H1 (cell line): ENCODE results near the gene CDPF1. TPM values are rescaled to one million over a fixed set of nuclear protein-coding genes. Genes with fewer than 3 reads are reported as not detected.

ENCODE experiments used
- CEBPB ChIP-seq: IDR thresholded peaks from 2 replicates; pipeline ENCODE4 v1.6.1; 2012; ENCODE audit warnings: low read depth, low read length
- EP300 ChIP-seq, 2 experiments: IDR thresholded peaks; 1 replicate in 1 of 2; 2 replicates in 1 of 2; pipeline ENCODE4 v1.6.1; 2011 to 2012; ENCODE audit warnings: low read depth in 2 of 2, low read length in 2 of 2, mild to moderate bottlenecking in 2 of 2, borderline replicate concordance in 1 of 2, inconsistent platforms in 1 of 2, moderate library complexity in 1 of 2
- RFX5 ChIP-seq: IDR thresholded peaks from 2 replicates; pipeline ENCODE4 v1.6.1; 2011; ENCODE audit warnings: low read depth, low read length, improper control_type of control experiment, borderline replicate concordance
- RXRA ChIP-seq: IDR thresholded peaks from 2 replicates; pipeline ENCODE4 v1.6.1; 2011; ENCODE audit warnings: low read depth, mild to moderate bottlenecking, low read length, moderate library complexity; ENCODE audit not compliant: insufficient read depth
- polyA plus RNA-seq, 7 experiments: library from polyadenylated mRNA; depleted of rRNA in 3 of 7; stranded (reverse) in 5 of 7; unstranded in 2 of 7; fragments of >200 nt in 5 of 7; fragments of 200-250 nt in 2 of 7; gene quantifications; 1 replicate in 5 of 7; 2 replicates in 1 of 7; 4 replicates in 1 of 7; pipeline versions ENCODE4 v1.2.1 to v1.2.3, GENCODE V29; 2011 to 2013; ENCODE audit warnings: missing spikeins in 2 of 7, mixed read lengths in 2 of 7
- total RNA-seq: library from RNA; stranded (reverse); fragmentation: NEBNext Ultra II Directional; extraction: Animal tissue kit (Norgen Biotek cat#: 25700); gene quantifications from 2 replicates; pipeline ENCODE4 v1.2.1, GENCODE V29; 2021
- TF ChIP-seq, protein P1 (sequence below), 3 experiments: IDR thresholded peaks; 1 replicate in 2 of 3; 2 replicates in 1 of 3; pipeline versions ENCODE4 v1.5.1 to v1.6.1; 2011; ENCODE audit warnings: low read length in 3 of 3, mild to moderate bottlenecking in 3 of 3, inconsistent platforms in 2 of 3, low read depth in 1 of 3, moderate library complexity in 1 of 3; ENCODE audit not compliant: insufficient read depth in 1 of 3; ENCODE audit errors: control extremely low read depth in 1 of 3

Gene CDPF1
- total and polyA plus RNA-seq, 2 of the 8 experiments (the other 6 are each of a cell fraction or from before 2014, with no cell fraction given): 9.7 to 13.7 TPM

DNA sequence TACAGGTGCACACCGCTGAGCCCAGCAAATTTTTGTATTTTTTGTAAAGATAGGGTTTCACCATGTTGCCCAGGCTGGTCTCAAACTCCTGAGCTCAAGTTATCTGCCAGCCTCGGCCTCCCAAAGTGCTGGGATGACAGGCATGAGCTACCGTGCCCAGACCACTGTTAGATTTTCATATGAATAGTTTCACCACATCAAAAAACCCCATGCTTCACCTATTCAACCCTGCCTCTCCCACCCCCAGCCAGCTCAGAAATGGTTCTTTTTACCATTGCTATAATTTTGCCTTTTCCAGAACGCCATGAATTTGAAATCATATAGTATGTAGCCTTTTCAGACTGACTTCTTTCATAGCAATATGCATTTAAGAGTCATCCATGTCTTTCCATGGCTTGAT, 37.9 kb downstream of the CDPF1 start (continued):
- TF ChIP-seq, protein P1, sequence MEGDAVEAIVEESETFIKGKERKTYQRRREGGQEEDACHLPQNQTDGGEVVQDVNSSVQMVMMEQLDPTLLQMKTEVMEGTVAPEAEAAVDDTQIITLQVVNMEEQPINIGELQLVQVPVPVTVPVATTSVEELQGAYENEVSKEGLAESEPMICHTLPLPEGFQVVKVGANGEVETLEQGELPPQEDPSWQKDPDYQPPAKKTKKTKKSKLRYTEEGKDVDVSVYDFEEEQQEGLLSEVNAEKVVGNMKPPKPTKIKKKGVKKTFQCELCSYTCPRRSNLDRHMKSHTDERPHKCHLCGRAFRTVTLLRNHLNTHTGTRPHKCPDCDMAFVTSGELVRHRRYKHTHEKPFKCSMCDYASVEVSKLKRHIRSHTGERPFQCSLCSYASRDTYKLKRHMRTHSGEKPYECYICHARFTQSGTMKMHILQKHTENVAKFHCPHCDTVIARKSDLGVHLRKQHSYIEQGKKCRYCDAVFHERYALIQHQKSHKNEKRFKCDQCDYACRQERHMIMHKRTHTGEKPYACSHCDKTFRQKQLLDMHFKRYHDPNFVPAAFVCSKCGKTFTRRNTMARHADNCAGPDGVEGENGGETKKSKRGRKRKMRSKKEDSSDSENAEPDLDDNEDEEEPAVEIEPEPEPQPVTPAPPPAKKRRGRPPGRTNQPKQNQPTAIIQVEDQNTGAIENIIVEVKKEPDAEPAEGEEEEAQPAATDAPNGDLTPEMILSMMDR (IDR thresholded peaks at IDR 0.05; ENCODE audit: control extremely low read depth in 1 of 3, insufficient read depth in 1 of 3, low read depth in 1 of 3, low read length in 3 of 3): no peak
- TF ChIP-seq RFX5 (no peak), EP300 (IDR thresholded peaks at IDR 0.05; ENCODE audit: borderline replicate concordance in 1 of 2, low read depth in 2 of 2, low read length in 2 of 2) (no peak), RXRA (no peak), CEBPB (no peak)
